GM19463 (cell line): ENCODE measurements around the gene GFRAL.

Experiments used
- ATAC-seq: cut with Tn5 transposase; IDR thresholded peaks from one replicate; pipeline ENCODE4 v1.9.1; 2021; ENCODE audit warnings: mild to moderate bottlenecking, moderate library complexity; ENCODE audit not compliant: unreplicated experiment

Gene GFRAL

DNA sequence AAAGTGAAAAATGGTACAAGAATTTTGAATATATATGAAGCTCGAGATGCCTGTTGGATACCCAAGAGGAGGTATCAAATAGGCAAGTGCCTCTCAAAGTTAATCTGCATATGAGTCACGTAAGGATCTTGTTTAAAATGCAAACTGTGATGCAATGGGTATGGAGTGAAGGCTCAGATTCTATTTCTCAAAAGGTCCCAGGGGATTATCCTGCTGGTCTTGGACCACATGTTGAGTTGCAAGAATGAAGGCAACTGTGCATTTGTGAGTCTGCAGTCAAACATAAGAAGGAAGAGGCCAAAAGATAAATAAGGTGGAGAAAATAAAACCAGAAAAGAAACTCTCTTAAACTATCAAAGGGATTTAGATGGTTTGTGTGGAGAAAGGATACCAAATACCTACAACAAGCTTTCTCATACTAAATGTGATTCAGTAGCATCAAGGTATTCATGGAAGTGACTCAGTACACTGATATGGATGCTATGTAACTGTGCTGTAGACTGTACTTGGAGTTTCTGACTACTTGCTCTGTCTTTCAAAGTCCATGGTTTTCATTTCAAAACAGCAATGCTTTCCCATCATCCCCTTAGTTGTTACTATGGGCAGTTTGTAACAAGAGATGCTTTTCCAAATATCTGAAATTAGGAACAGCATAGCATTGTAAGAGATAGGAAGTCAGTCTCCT, 106.3 kb downstream of the GFRAL start:
- no peak for ATAC-seq

- ATAC-seq, result no peak
These were observed 109.9 kb downstream of the GFRAL start for GRCh38 chr6:55437141-55437540.

GRCh38 chr6:55438203-55438602, 110.9 kb downstream of the GFRAL start:
- ATAC-seq, result no peak

- no peak for ATAC-seq
These were observed 116.2 kb downstream of the GFRAL start for GRCh38 chr6:55443238-55444134.

- no peak for ATAC-seq
These were observed 118.5 kb downstream of the GFRAL start for GRCh38 chr6:55445648-55446204.

DNA sequence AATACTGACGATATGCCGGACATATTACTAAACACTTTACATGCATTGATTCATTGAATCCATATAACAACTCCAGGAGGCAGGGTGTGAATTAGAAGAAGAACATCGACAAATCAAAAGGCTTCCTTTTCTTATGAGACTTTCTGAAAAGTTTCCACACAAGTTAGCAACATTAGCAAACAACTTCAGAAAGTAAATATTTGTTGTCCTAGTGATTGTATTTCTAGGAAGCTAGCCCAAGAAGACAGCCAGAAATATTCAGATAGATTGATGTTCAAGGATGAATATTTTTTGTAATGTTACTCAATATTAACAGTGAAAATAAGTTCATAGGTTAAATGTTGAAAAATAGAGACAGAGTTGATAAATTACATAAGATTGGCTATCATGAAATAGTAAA, 120.6 kb downstream of the GFRAL start:
- no peak for ATAC-seq

- no peak for ATAC-seq
These were observed 121.2 kb downstream of the GFRAL start for GRCh38 chr6:55448451-55448850.

DNA sequence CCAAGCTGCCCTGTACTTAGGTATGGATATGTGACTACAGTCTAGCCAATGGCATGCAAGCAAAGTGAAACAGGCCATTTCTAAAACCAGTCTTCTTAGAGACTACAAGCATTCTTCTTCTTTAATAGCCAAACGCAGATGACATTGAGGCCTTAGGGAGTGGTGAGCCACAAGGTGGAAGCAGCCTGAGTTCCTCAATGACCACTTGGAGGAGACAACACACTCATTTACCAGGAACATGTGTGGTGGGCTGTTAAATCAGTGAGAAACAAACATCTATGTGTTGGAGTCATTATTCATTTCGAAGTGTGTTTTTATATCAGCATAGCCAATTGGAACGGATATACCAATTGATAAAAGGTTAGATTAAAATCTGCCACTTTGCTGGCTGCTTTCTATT, 122.0 kb downstream of the GFRAL start:
- no peak for ATAC-seq

- ATAC-seq, result no peak
These were observed 122.7 kb downstream of the GFRAL start for GRCh38 chr6:55450005-55450404.
